Mesenchymal stem cell (in vitro differentiated cells and primary cell): ENCODE measurements around the gene IL1RAPL2.
"Not testable (repeated sequence)": the region's sequence is repeated elsewhere in the genome, so short reads cannot be mapped to it uniquely, and the experiment has no call there.

Experiments used
- DNase-seq: peaks from one replicate; pipeline ENCODE4 v3.0.0-alpha.2; 2013
- H2AFZ ChIP-seq: one replicate; pipeline ENCODE4 v1.6.1; 2013; ENCODE audit warnings: low read depth, mild to moderate bottlenecking, control low read depth, inconsistent platforms, low read length, moderate library complexity
- H2AK5ac ChIP-seq: 2 replicates; pipeline ENCODE4 v1.6.1; 2013; ENCODE audit warnings: low read length, moderate library complexity, mild to moderate bottlenecking, inconsistent platforms; ENCODE audit not compliant: severe bottlenecking
- H2BK120ac ChIP-seq: one replicate; pipeline ENCODE4 v1.6.1; 2013; ENCODE audit warnings: low read depth, mild to moderate bottlenecking, inconsistent platforms, low read length, moderate library complexity
- H2BK12ac ChIP-seq, 2 experiments: one replicate each; pipeline ENCODE4 v1.6.1; 2013; ENCODE audit warnings: inconsistent platforms in 2 of 2, low read length in 2 of 2, mild to moderate bottlenecking in 2 of 2, moderate library complexity in 2 of 2, control low read depth in 1 of 2
- H2BK15ac ChIP-seq: one replicate; pipeline ENCODE4 v1.6.1; 2013; ENCODE audit warnings: mild to moderate bottlenecking, low read depth, inconsistent platforms; ENCODE audit not compliant: poor library complexity, severe bottlenecking
- H2BK5ac ChIP-seq: 2 replicates; pipeline ENCODE4 v1.6.1; 2013; ENCODE audit warnings: low read depth, mild to moderate bottlenecking, low read length, control low read depth, inconsistent platforms; ENCODE audit not compliant: poor library complexity, severe bottlenecking
- H3K14ac ChIP-seq, 2 experiments: one replicate each; pipeline ENCODE4 v1.6.1; 2013; ENCODE audit warnings: inconsistent platforms in 2 of 2, low read length in 2 of 2, control low read depth in 1 of 2, mild to moderate bottlenecking in 1 of 2, moderate library complexity in 1 of 2
- H3K18ac ChIP-seq, 2 experiments: one replicate each; pipeline ENCODE4 v1.6.1; 2013; ENCODE audit warnings: inconsistent platforms in 2 of 2, low read length in 2 of 2, control low read depth in 1 of 2, low read depth in 1 of 2, mild to moderate bottlenecking in 1 of 2
- H3K23ac ChIP-seq, 2 experiments: one replicate each; pipeline ENCODE4 v1.6.1; 2013; ENCODE audit warnings: inconsistent platforms in 2 of 2, low read length in 2 of 2, mild to moderate bottlenecking in 2 of 2, moderate library complexity in 2 of 2, control low read depth in 1 of 2
- H3K27ac ChIP-seq: 2 replicates; pipeline ENCODE4 v1.5.1; 2013; ENCODE audit warnings: mild to moderate bottlenecking, moderate library complexity, low read length, control low read depth, inconsistent platforms; ENCODE audit not compliant: poor library complexity, severe bottlenecking
- H3K27me3 ChIP-seq, 2 experiments: 2 replicates each; pipeline versions ENCODE4 v1.6.1 to v1.7.0; 2013; ENCODE audit warnings: low read length in 2 of 2, mild to moderate bottlenecking in 2 of 2, moderate library complexity in 2 of 2, control low read depth in 1 of 2, inconsistent platforms in 1 of 2; ENCODE audit not compliant: control insufficient read depth in 1 of 2, insufficient read depth in 1 of 2
- H3K36me3 ChIP-seq, 2 experiments: 2 replicates each; pipeline versions ENCODE4 v1.6.1 to v1.7.0; 2013; ENCODE audit warnings: low read length in 2 of 2, control low read depth in 1 of 2, inconsistent platforms in 1 of 2, low read depth in 1 of 2, mild to moderate bottlenecking in 1 of 2; ENCODE audit not compliant: insufficient read depth in 2 of 2, control insufficient read depth in 1 of 2
- H3K4ac ChIP-seq, 2 experiments: one replicate each; pipeline ENCODE4 v1.6.1; 2013; ENCODE audit warnings: inconsistent platforms in 2 of 2, low read length in 2 of 2, mild to moderate bottlenecking in 2 of 2, moderate library complexity in 2 of 2, control low read depth in 1 of 2, low read depth in 1 of 2
- H3K4me1 ChIP-seq: 2 replicates; pipeline ENCODE4 v1.6.1; 2013; ENCODE audit warnings: low read depth, low read length, control low read depth; ENCODE audit not compliant: control insufficient read depth, insufficient read depth
- H3K4me2 ChIP-seq: 2 replicates; pipeline ENCODE4 v1.6.1; 2013; ENCODE audit warnings: low read length, mild to moderate bottlenecking, inconsistent platforms; ENCODE audit not compliant: poor library complexity, severe bottlenecking
- H3K4me3 ChIP-seq, 2 experiments: 2 replicates each; pipeline versions ENCODE4 v1.5.1 to v1.7.0; 2013; ENCODE audit warnings: low read length in 2 of 2, mild to moderate bottlenecking in 2 of 2, control low read depth in 1 of 2, low read depth in 1 of 2; ENCODE audit not compliant: insufficient read depth in 1 of 2
- H3K79me1 ChIP-seq: replicated peaks from 2 replicates; pipeline ENCODE4 v1.6.1; 2013; ENCODE audit warnings: mild to moderate bottlenecking, control low read depth, low read length, inconsistent platforms; ENCODE audit not compliant: poor library complexity, severe bottlenecking
- H3K9ac ChIP-seq: 2 replicates; pipeline ENCODE4 v1.7.0; 2013; ENCODE audit warnings: mild to moderate bottlenecking, low read length, moderate library complexity
- H3K9me3 ChIP-seq: 2 replicates; pipeline ENCODE4 v1.7.0; 2013; ENCODE audit warnings: mild to moderate bottlenecking, low read length; ENCODE audit not compliant: control insufficient read depth
- H4K8ac ChIP-seq: one replicate; pipeline ENCODE4 v1.6.1; 2013; ENCODE audit warnings: inconsistent platforms, mild to moderate bottlenecking, low read length, moderate library complexity
- H4K91ac ChIP-seq: one replicate; pipeline ENCODE4 v1.6.1; 2013; ENCODE audit warnings: mild to moderate bottlenecking, low read length, inconsistent platforms
- WGBS: methylation state at CpG from one replicate; pipeline ENCODE4 v1.1.7; 2013; ENCODE audit warnings: mixed read lengths; 5-methylcytosine and 5-hydroxymethylcytosine counted together

IL1RAPL2 gene

GRCh38 chrX:104877504-104877903 is 311.5 kb downstream of the IL1RAPL2 start:
- Histone ChIP-seq H3K9me3 (no peaks in the 10 kb centered on the region), H2BK15ac (no peak overlapping the region), H3K27me3 (no peaks in the 10 kb centered on the region), H3K4me2 (no peak overlapping the region), H3K4me3 (no peak overlapping the region), H3K79me1 (no peaks in the 10 kb centered on the region), H3K23ac (no peak overlapping the region), H2BK12ac (no peak overlapping the region), H4K91ac (no peak overlapping the region), H3K4ac (no peak overlapping the region), H4K8ac (no peak overlapping the region), H3K9ac (no peak overlapping the region), H3K27ac (no peak overlapping the region), H3K4me1 (no peaks in the 10 kb centered on the region), H2BK120ac (no peak overlapping the region), H2AFZ (no peak overlapping the region), H2BK5ac (no peak overlapping the region), H3K18ac (no peak overlapping the region), H3K36me3 (no peaks in the 10 kb centered on the region), H2AK5ac (no peak overlapping the region), H3K14ac (no peak overlapping the region)
- no peak for DNase-seq
- WGBS, result 89% methylated on average over 1 of the region's 1 CpG

GRCh38 chrX:104902070-104902469 is 336.1 kb downstream of the IL1RAPL2 start:
- WGBS, result no CpG with 5 or more reads among the region's 4 CpGs
- Histone ChIP-seq H2AK5ac (no peak overlapping the region), H3K79me1 (no peaks in the 10 kb centered on the region), H3K4me1 (no peaks in the 10 kb centered on the region), H3K36me3 (no peaks in the 10 kb centered on the region), H3K9me3 (no peaks in the 10 kb centered on the region), H3K4me3 (no peak overlapping the region), H3K23ac (no peak overlapping the region), H3K4me2 (no peak overlapping the region), H2BK12ac (no peak overlapping the region), H3K27ac (no peak overlapping the region), H2BK5ac (no peak overlapping the region), H3K9ac (no peak overlapping the region), H2BK15ac (no peak overlapping the region), H3K4ac (no peak overlapping the region), H2AFZ (no peak overlapping the region), H3K14ac (no peak overlapping the region), H2BK120ac (no peak overlapping the region), H4K91ac (no peak overlapping the region), H3K27me3 (peaks cover 0 to 2% of the 10 kb centered on the region in 2 experiments), H3K18ac (no peak overlapping the region), H4K8ac (no peak overlapping the region)
- no peak for DNase-seq

GRCh38 chrX:104909694-104910093 is 343.7 kb downstream of the IL1RAPL2 start:
- H2AFZ ChIP-seq, H3K4me2 ChIP-seq, H3K9me3 ChIP-seq, H3K27ac ChIP-seq, H2AK5ac ChIP-seq, H3K9ac ChIP-seq, H2BK120ac ChIP-seq, H2BK12ac ChIP-seq, H3K4ac ChIP-seq, H2BK5ac ChIP-seq, H3K18ac ChIP-seq, H2BK15ac ChIP-seq, H3K4me3 ChIP-seq, H3K4me1 ChIP-seq, H3K79me1 ChIP-seq, H4K91ac ChIP-seq, H3K23ac ChIP-seq, DNase-seq, H4K8ac ChIP-seq, H3K36me3 ChIP-seq, H3K14ac ChIP-seq: not testable (repeated sequence)
- H3K27me3 ChIP-seq, result peaks cover 0 to 10% of the 10 kb centered on the region in 2 experiments
- WGBS, result 8% methylated on average over 10 of the region's 10 CpGs

GRCh38 chrX:104913348-104913747 is 347.3 kb downstream of the IL1RAPL2 start:
- H2BK5ac ChIP-seq, result no peak overlapping the region
- H3K9ac ChIP-seq, result no peak overlapping the region
- H3K27me3 ChIP-seq, result peaks cover 0 to 16% of the 10 kb centered on the region in 2 experiments
- H3K14ac ChIP-seq, result no peak overlapping the region
- H4K91ac ChIP-seq, result no peak overlapping the region
- H2BK12ac ChIP-seq, result no peak overlapping the region
- no peak overlapping the region for H3K4me3 ChIP-seq
- H3K27ac ChIP-seq, result no peak overlapping the region
- no peak overlapping the region for H3K4me2 ChIP-seq
- no peaks in the 10 kb centered on the region for H3K79me1 ChIP-seq
- H2AFZ ChIP-seq, result no peak overlapping the region
- no peak overlapping the region for H4K8ac ChIP-seq
- no peak overlapping the region for H2AK5ac ChIP-seq
- H2BK120ac ChIP-seq, result no peak overlapping the region
- H3K4ac ChIP-seq, result no peak overlapping the region
- no peaks in the 10 kb centered on the region for H3K9me3 ChIP-seq
- H3K36me3 ChIP-seq, result no peaks in the 10 kb centered on the region
- no peak overlapping the region for H3K23ac ChIP-seq
- peak; percentile 16 for DNase-seq
- H3K18ac ChIP-seq, result no peak overlapping the region
- H3K4me1 ChIP-seq, result no peaks in the 10 kb centered on the region
- H2BK15ac ChIP-seq, result no peak overlapping the region
